ENCODE results near the gene DCTPP1.
"Not testable (repeated sequence)": the region's sequence is repeated elsewhere in the genome, so short reads cannot be mapped to it uniquely, and the experiment has no call there.

DCTPP1 gene

DNA sequence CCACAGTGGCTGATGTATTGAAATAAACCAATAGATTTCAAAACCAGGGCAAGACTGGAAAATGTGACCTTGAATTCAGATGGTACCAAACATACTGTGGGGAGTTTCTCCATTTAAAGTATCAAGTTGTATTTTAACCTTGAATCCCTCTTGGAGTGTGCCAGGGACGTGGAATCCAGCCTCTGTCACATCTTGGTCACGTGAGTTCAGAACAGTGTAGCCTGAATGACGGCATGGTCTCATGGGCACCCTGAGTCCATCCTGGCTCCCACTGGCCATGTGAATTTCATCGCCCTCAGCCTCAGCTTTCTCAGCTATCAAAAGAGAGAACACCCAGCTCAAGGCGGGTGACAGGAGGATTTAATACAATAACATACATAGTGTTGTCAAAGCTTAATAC is 15.7 kb downstream of the DCTPP1 start:
- no peak for DNase-seq (ENCODE audit: low read depth, low spot score)

DNA sequence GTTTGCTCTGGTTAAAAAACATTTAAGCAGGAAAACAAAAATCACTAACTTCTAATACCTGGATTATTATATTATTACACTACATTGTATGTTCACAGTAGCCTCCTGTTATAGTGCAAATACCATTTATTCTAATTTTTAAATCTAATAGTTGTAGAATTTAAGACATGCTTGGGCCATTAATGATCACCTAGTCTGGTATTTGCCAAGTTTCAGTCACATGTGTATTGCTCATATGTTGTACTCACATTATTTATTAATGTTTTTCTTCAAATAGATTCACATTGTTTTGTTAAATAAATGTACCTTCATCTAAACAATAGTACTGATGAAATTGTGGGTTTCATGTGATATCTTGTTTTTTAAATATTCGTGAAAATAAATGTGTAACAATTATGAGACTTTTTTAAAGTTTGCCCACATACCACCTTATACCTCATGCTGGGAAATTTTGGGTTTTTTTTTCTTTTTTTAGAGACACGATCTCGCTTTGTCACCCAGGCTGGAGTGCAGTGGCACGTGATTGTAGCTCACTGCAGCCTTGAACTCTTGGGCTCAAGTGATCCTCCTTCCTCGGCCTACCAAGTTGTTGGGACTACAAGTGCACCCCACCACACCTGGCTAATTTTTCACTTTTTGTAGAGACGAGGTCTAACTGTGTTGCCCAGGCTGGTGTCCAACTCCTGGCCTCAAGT is 16.6 kb downstream of the DCTPP1 start:
- no peak for DNase-seq (ENCODE audit: low read depth, low spot score)

DNA sequence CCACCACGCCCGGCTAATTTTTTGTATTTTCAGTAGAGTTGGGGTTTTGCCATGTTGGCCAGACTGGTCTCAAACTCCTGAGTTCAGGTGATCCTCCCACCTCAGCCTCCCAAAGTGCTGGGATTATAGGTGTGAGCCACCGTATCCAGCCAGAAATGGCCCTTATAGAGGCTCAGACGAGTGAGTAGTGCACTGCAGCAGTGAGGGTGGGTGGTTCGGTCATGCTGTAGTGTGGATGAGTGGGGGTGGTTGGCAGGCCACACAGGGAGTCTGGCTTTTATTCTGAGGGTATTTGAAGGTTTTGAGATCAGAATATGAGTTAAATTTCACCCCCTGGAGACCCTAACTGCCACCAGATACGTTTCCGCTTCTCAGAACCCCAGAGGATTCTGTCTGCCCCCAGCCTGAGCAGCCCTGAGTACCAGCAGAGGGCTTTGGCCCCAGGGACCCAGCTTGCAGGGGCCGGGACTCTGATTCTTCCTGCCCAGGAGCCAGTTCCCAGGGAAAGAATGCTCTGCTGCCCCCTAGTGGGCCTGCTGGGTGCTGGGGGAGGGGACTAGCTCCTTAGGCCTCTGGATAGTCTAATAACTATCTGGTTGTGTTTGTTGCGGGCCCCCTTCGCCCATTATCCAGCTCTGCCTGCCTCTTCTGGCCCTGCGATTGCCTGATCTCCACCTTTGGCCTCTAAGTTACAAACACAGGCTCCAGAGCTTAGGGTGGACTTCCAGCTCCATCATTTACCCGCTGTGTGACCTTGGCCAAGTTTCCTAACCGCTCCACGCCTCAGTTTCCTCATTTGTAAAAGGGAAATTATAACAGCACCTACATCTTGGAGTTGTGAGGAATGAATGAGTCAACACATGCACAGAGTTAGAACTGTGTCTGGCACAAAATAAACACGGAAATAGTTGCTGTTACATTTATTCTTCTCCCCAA is 20.4 kb downstream of the DCTPP1 start:
- peak; percentile 94 for DNase-seq (ENCODE audit: low read depth, low spot score)

DNA sequence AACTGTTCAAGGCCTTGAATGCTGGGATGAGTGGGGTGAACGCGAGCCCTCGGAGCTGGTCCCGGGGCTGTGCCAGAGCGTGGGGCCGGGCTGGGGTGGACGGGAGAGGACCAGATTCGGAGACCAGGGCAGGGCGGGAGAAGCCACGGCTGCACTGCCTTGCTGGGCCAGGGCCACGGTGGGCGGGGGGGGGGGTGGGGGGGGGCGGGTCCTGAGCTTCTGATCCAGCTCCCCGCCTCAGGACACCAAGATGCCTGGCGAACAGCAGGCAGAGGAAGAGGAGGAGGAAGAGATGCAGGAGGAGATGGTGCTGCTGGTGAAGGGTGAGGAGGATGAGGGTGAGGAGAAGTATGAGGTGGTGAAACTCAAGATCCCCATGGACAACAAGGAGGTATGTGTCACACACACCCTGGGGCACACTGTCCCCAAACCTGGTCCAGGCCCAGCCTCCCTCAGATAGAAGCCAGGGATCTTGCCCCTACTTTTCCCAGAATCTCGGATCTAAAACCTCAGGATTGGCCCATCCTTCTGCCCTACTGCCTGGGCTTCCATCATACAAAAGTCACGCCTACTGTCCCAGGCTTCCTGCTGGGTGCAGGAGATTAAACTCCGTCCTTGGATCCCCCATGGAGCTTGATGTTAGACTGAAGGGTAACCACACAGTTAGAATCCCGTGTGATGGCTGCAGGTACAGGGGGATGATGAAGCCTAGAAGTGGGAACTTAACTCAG is 21.9 kb downstream of the DCTPP1 start:
- DNase-seq (ENCODE audit: low read depth, low spot score) = no peak

DNA sequence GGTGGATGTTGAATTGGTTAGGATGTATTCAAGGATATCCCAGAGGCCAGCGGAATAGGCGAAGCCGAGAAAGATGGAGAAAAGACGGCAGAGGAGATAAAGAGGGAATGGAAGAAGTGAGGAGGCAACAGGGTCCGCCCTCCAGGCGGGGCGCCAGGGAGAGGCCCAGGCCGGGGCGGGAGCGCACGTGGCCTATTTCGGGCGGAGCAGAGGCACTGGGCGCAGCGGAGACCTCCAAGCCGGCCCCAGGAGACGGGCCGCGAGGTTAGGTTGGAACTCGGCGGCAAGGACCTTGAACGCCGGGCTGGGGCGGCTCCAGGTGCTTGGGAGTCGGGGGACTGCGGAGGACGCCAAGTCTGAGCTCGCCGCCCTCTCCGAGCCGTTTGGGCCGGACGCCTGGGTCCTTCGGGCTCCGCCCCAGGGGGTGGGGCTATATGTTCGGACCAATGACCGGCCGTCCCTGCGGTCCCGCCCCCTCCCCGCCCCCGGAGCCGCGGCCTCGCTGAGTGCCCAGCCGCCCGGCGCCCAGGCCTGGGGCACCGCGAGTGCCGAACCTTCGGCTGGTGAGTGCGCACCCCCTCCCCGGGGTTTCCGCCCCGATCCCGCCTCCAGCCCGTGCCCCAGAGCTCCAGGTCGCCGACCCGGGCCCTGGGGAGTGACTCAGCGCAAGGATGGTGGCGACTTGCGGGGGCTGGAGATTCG is 22.6 kb downstream of the DCTPP1 start, which contains the start of gene ZNF771:
ZNF771 (plus strand) TSS at position 505 of the 702 bp plus-strand sequence. CDS start 448 bp downstream, outside the sequence.
- peak; percentile 95 for DNase-seq (ENCODE audit: low read depth, low spot score)

DNA sequence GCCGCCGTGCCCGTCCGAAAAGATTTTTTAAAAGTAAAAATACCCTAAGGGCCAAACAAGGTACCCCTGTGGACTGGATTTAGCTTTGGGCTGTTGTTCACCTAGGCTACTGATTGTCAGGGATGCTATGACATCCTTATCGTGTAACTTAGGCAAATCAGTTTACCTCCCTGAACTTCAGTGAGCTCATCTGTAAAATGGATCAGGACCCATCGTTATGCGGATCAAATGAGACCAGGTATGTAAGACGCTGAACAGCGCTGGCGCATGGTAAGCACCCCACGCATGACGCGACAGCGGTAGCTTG is 23.1 kb downstream of the DCTPP1 start:
- DNase-seq (ENCODE audit: low read depth, low spot score) = no peak

DNA sequence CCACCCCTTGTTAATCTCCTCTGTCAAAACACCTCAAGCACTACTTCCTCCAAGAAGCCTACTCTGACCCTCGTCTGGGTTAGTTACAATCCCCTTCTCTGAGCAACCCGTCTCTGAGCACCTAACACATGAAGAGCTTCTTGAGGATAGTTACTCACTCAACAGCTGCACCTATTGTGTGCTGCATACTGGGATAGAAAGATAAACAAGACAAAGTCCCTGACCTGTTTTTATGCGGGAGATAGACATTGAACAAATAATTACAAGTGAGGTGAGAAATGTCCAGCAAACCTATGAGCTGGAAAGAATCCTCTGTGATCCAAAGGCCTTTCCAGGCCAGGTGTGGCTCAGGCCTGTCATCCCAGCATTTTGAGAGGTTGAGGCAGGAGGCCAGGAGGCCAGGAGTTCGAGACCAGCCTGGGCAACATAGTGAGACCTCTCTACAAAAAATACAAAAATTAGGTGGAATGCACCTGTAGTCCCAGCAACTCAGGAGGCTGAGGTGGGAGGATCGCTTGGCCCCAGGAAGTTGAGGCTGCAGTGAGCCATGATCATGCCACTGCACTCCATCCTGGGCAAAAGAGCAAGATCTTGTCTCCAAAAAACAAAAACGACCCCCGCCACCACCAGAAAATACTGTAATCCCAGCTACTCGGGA is 27.9 kb downstream of the DCTPP1 start:
- DNase-seq (ENCODE audit: low read depth, low spot score) = no peak

DNA sequence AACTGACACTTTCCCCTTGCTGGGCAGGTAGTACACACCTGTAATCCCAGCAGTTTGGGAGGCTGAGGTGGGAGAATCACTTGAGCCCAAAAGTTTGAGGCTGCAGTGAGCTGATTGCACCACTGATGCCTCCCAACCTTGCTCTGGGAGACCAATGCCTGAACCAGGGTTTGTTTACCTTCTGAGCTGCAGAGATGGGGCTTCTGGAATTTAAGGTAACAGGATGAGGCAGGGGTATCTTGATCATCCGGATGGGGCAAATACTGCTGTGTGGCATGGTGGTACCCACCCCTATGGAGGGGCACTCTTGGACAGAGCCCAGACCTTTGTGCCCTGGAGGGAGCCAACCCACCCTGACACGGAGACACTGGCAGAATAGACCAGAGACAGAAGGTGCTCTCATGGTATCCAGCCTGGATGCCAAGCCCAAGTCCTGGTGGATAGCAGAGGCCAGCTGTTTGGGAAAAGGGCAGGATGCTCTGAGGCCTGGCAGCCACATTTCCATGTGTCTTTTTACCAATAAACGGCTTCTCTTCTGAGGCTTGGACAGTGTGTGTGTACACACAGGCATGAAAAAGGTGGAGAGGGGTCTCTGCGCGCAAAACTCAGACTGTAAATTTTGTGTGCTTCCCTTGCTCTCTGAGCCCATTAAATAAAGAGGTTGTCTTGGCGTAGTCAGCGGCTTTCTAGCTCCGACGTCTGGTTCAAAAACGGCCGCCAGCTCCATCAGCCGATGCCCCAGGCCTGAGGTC is 30.2 kb downstream of the DCTPP1 start:
- DNase-seq (ENCODE audit: low read depth, low spot score) = no peak

DNA sequence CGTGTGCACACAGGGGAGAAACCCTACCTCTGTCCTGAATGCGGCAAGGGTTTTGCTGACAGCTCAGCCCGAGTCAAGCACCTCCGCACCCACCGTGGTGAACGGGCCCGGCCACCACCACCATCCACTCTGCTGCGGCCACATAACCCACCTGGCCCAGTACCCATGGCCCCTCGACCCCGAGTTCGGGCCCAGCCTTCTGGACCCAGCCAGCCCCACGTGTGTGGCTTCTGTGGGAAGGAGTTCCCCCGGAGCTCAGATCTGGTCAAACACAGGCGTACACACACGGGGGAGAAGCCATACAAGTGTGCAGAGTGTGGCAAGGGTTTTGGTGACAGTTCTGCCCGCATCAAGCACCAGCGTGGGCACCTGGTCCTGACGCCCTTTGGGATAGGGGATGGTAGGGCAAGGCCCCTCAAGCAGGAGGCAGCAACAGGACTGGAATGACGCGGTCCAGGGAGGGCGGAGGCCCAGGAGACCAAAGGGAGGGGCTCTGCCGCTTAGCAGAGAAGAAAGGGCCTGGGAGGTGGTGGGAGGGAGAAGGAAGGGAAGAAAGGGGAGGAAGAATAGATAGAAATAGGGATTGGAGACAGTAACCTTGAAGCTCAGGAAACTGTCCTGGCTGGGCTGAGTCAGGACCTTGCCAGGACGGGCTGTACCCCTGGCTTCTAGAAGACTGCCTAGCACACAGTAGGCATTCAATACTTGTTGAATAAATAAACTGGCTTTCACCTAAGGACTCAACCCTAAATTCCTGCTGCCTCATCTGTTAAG is 31.0 kb downstream of the DCTPP1 start:
- DNase-seq (ENCODE audit: low read depth, low spot score) = peak; percentile 22

DNA sequence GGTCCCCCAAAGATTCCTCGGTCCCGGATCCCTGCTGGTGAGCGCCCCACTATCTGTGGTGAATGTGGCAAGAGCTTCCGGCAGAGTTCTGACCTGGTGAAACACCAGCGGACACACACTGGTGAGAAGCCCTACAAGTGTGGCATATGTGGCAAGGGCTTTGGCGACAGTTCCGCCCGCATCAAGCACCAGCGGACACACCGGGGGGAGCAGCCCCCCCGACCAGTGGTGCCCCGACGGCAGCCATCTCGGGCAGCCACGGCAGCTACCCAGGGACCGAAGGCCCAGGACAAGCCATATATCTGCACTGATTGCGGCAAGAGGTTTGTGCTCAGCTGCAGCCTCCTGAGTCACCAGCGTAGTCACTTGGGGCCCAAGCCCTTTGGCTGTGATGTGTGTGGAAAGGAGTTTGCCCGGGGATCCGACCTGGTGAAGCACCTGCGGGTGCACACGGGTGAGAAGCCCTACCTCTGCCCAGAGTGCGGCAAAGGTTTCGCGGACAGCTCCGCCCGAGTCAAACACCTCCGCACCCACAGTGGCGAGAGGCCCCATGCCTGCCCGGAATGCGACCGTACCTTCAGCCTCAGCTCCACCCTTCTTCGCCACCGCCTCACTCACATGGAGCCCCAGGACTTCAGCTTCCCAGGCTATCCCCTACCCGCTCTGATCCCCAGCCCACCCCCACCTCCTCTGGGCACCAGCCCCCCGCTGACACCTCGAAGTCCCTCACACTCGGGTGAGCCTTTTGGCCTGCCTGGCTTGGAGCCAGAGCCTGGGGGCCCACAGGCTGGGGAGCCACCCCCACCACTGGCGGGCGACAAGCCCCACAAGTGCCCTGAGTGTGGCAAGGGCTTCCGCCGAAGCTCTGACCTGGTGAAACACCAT is 31.8 kb downstream of the DCTPP1 start:
- no peak for DNase-seq (ENCODE audit: low read depth, low spot score)

DNA sequence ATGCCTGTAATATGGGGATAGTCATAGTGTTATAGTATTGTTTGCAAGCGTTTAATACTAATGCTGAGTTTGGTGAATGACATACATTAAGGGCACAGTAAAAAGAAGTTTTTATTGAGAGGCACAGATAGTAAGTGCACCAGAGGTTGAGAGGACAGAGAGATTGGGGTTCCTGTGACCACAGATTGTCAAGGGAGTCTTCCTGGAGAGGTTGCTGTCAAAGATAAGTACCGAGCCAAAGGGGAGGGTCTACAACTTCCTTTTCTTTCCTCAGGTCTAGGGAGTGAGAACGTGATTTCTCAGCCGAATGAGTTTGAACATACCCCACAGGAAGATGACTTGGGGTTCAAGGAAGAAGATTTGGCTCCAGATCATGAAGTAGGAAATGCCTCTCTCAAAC is 32.8 kb downstream of the DCTPP1 start:
- no peak for DNase-seq (ENCODE audit: low read depth, low spot score)

DNA sequence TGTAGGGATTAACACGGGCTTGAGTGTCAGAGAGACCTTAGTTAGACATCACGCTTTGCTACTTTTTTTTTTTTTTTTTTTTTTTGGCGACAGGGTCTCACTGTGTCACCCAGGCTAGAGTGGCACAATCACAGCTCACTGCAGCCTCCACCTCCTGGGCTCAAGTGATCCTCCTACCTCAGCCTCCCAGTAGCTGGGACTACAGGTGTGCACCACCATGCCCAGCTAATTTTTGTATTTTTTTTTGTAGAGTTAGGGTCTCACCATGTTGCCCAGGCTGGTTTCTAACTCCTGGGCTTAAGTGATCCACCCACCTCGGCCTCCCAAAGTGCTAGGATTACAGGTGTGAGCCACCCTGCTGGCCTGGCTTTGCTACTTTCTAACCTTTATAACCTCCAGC is 33.2 kb downstream of the DCTPP1 start:
- not testable (repeated sequence) for DNase-seq (ENCODE audit: low read depth, low spot score)

DNA sequence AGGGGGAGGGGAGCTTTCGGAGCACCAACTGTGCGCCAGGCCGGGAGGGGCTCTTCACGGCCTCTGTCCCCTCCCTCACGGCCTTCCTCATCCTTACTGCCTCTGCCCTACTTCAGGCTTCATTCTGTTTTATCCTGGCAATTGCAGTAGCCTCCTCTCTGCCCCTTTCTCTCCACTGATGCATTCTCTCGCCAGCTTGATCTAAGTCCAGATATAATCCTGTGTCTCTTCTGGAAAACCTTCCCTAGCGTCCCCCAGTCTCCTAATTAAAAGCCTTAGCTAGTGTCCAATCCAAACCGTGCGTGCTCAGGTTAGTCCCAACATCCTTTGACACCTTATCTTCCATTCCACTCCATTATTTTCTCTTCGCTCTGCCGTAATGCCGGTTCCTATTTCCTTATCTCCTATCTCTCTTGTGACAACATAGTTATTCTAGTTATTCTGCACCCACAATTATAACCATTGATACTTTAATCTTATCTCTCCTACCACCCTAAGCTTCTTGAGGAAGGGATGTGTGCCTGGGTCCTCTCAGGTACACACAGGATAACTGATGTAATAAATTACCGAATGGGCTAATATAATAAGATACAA is 33.7 kb downstream of the DCTPP1 start:
- DNase-seq (ENCODE audit: low read depth, low spot score) = no peak

DNA sequence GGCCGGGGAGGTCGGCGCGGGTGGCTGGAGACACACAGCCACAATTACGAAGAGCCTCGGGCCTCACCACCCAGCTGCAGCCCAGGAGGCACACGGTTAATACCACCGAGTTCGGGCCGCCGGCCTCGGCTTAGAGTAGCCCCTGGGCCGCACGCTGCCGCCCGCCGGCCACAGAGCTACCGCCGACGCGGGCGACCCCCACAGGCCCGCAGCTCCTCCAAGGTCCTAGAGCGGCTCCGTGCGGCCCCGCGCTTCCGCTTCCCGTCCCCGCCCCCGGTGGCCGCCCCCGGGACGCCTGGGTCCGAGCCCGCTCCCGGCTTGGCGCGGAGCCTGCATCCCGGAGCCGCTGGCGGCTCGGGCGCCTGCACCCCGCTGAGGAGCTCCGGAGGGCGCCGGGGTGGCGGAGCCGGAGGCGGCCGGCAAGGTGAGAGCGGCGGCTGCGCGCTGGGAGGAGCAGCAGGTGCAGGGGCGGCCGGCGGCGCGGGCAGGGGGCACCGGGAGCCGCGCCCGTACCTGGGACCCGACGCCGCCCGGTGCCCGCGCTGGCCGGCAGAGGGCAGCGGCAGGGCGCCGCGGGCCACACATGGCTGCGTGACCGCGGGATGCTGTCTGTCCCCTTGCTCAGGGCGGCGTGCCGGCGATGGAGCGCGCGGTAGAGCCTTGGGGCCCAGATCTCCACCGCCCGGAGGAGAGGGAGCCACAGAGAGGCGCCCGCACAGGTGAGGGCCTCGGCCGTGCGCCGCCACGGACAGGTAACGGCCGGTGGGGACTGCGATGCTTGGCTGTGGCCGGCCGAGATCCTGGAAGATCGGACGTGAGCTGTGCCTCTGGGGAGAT is 34.5 kb downstream of the DCTPP1 start, which contains the start of gene ZNF48:
ZNF48 (plus strand) TSS at position 266 of the 837 bp plus-strand sequence; CDS start at position 641, 375 bp downstream.
- DNase-seq (ENCODE audit: low read depth, low spot score) = peak; percentile 97

DNA sequence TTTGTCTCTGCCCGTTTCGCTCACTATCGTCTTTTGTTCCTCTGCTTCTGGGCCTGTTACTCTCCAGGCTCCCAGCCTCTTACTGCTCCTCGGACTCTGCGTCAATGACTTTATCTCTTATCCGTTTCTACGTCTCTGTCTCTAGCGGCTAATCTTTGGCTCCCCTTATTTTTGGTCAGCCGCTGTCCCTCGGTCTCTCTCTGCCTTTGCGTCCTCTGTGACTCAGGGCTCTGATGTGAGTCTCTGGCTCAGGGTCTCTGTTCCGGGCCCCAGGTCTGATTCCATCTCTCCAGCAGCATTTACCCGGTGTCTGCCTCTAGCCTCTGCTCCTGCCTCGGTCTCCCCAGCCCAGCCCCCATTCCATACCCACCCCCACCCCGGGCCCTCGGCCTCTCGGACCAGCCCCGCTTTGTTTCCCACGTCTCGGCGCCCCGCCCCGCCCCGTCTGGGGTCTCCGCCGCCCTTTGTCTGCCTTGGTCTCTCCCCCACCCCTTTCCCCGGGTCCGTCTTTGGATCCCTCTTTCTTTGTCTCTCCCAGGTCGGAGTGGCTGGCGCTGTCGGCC is 35.2 kb downstream of the DCTPP1 start:
- DNase-seq (ENCODE audit: low read depth, low spot score) = peak; percentile 66

DNA sequence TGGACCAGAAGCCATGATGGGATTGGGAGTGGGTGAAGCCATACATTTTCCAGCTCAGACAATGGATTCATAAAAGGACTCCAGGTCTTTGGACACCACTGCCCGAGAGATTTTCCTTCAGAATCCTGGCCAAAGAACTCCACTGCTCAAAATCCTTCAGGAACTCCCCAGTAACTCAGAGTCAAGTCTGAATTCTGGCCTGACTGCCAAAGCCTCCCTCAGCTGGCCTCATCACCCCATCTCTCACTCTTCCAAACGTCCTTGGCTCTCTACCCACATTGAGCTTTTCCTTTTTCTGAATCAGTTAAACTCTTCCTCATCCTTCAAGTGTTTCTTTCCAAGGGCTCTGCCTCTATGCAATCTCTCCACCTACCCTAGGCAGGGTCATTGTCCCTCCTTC is 46.3 kb downstream of the DCTPP1 start:
- DNase-seq (ENCODE audit: low read depth, low spot score) = no peak

Data from astrocyte of the hippocampus (primary cell).